KOPT-K1 (cell line): ENCODE data around the gene LRRC45.
"Not testable (repeated sequence)": the region's sequence is repeated elsewhere in the genome, so short reads cannot be mapped to it uniquely, and the experiment has no call there.

Experiments used
- H3K27ac ChIP-seq: fragments of 200-600 bp; sonication (generic); 2 replicates; pipeline ENCODE4 v1.5.1; 2016; ENCODE audit warnings: antibody characterized with exemption, mild to moderate bottlenecking, low read depth, low read length; ENCODE audit not compliant: poor library complexity, severe bottlenecking
- H3K36me3 ChIP-seq: fragments of 200-600 bp; sonication (generic); 2 replicates; pipeline ENCODE4 v1.5.1; 2017; ENCODE audit warnings: antibody characterized with exemption, mild to moderate bottlenecking, low read length, moderate library complexity; ENCODE audit not compliant: insufficient read depth
- H3K9me3 ChIP-seq: fragments of 200-600 bp; sonication (generic); 2 replicates; pipeline ENCODE4 v1.5.1; 2017; ENCODE audit warnings: antibody characterized with exemption, low read length, mild to moderate bottlenecking; ENCODE audit not compliant: insufficient read depth, poor library complexity, severe bottlenecking

The LRRC45 gene

DNA sequence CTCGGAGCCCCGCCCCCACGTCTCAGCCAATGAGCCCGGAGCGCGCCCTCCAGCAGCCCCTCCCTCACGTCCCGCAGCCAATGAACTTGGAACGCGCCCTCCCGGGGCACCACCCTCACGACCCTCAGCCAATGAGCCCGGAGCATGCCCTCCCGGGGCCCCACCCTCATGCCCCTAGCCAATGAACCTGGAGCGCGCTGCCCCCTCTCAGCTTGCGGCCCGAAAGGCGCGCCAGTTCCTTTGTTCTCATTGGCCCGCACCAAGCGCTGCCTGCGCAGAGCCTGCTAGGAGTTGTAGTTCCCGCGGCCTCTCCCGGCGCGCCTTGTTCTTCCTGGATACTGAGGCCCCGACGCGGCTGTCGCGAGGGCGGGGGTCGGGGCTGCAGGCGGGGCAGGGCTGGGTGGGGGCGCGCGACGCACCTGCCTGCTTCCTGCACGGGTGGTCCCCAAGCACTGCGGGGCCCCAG, at the start of gene LRRC45:
TSS of gene LRRC45 (plus strand) at position 325 of the 466 bp plus-strand sequence. CDS start 339 bp downstream, outside the sequence.
- peak within 1 kb of the TSS; percentile 82 for H3K27ac ChIP-seq
- H3K9me3 ChIP-seq = no peaks in the 10 kb centered on the region
- peaks cover 28% of the 10 kb centered on the region for H3K36me3 ChIP-seq

DNA sequence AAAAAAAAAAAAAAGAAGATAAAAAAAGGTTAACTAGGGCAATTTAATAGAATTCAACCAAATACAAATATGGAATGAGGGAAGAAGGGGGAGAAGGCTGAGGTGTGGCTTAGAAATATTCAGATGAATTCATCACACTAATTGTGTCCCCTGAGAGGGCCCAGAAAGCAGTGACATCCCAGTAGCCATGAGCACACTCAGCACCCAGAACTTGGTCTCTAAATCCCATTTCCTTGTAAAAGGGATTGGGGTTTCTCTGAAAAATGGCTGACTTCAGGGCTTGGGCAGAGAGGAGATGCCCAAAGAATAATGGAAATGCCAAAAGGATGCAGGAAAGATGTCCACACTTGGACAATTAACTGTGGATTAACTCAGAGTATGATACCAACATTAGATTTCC, 49.7 kb upstream of the LRRC45 start:
- H3K36me3 ChIP-seq = no peaks in the 10 kb centered on the region
- no peak overlapping the region for H3K27ac ChIP-seq
- peaks cover 20% of the 10 kb centered on the region for H3K9me3 ChIP-seq

DNA sequence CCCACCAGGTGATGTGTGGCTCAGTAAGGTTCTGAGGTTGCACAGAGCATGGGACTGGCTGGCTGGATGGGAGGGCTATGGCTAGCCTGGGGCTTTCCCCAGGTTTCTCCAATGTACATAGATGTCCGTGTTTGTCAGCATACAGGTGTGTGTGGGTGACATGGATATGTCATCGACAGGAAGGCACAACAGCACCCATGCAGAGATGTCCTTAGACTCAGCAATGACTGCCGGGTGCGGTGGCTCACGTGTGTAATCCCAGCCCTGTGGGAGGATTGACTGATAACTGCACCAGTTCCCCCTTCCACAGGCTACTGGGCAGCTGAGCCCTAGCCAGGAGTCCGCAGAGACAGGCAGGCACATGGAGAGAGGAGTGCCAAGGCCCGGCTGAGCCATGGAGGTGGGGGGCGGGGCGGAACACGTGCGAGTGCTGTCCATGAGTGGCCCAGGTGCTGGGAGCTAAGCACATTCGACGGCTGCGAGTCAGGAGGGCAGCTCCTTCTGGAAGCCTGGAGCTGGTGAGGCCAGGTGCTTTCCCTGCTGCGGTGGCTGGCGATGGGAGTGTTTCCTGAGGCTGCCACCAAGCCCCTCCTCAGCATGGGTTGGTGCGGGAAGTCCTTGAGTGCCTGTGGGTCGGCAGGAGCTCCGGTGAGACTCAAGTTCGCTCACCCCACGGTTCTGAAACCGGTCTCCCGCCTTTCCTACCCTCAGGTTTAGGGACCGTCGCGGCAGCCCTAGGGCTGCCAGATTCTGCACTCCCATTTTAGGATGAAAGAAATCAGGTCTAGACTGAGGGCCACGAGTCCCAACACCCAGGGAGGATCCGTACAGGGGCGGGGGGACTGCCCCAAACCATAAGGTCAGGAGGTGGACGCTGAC, 46.5 kb upstream of the LRRC45 start:
- Histone ChIP-seq H3K36me3 (peaks cover 5% of the 10 kb centered on the region; the same call in 1 of the 2 replicates), H3K27ac (peak overlapping the region; percentile 80), H3K9me3 (peaks cover 20% of the 10 kb centered on the region)

DNA sequence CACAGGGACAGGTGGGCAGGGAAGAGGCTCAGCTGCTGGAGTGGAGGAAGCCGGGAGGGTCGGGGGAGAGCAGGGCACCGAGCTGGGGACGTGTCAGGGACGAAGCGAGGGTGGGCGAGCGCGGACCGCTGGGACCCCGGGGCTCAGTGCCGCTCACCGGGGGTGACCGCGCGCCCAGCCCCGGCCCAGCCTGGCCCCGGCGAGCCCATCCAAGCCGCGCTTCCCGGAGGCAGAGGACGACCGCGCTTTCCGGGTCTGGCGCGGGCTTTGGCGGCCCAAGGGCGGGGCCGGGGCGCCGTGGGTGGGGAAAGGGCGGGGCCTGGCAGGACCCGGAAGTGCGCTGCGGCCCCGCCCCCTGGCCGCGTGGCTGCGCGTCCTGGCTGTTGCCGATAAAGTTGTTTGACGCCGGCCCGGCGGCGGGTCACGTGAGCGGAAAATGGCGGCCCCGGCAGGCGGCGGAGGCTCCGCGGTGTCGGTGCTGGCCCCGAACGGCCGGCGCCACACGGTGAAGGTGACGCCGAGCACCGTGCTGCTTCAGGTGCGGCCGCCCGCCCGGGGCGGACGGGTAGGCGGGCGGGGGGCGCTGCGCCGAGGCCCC, 45.8 kb upstream of the LRRC45 start, which contains the start of gene ASPSCR1:
TSS of gene ASPSCR1 (plus strand) at position 419 of the 598 bp plus-strand sequence. CDS start at position 437, 18 bp downstream.
- Histone ChIP-seq H3K9me3 (peaks cover 18% of the 10 kb centered on the region), H3K27ac (peak within 1 kb of the TSS; percentile 80), H3K36me3 (peaks cover 5% of the 10 kb centered on the region; the same call in 1 of the 2 replicates)

DNA sequence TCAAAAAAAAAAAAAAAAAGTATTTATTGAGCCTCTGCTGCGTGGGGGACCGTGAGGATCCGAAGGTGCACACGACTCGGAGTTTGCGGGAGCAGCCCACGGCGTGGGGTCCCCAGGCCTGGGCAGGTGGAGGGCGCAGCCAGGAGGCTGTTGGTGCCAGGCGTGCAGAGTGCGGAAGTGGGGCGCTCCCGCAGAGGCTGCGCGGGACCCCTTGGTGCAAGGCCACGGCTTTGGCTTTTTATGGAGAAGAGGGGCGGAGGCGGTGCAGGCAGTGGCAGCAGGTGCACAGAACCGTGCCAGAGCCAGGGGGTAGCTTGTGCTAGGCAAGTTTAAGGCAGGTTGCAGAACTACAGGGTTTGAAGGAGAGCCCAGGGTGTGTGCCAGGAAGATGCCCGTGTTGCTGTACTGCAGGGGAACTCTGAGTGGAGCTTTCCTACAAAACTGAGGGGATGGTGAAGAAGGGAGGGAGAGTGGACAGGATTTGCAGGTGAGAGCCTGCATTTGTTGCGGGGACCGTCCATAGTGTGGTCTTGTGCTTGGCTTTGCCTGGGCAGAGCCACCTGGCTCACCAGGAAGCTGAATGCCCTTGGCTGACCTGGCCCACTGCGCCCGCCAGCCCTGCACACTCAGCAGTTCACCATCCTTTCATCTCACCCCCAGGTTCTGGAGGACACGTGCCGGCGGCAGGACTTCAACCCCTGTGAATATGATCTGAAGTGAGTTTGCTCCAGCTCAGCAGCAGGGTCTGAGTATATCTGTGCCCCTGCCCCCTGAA, 44.4 kb upstream of the LRRC45 start:
- H3K9me3 ChIP-seq = peaks cover 6% of the 10 kb centered on the region
- H3K36me3 ChIP-seq = peaks cover 5% of the 10 kb centered on the region; the same call in 1 of the 2 replicates
- H3K27ac ChIP-seq = no peak overlapping the region

DNA sequence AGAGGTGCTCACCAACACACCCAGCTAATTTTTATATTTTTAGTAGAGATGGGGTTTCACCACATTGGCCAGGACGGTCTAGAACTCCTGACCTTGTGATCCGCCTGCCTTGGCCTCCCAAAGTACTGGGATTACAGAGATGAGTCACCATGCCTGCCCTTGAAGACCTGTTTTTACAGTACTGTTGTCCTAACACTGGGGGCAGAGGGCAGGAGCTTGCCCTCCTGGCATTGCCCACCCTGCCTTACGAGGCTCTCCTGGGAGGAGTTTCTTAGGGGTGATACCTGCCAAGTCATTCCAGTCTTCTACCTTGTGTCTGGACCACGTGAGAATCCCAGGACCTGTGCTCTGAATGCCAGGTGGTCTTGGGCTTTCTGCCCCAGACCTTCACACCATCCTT, 43.0 kb upstream of the LRRC45 start:
- Histone ChIP-seq H3K36me3 (peaks cover 13% of the 10 kb centered on the region), H3K27ac (no peak overlapping the region), H3K9me3 (no peaks in the 10 kb centered on the region)

DNA sequence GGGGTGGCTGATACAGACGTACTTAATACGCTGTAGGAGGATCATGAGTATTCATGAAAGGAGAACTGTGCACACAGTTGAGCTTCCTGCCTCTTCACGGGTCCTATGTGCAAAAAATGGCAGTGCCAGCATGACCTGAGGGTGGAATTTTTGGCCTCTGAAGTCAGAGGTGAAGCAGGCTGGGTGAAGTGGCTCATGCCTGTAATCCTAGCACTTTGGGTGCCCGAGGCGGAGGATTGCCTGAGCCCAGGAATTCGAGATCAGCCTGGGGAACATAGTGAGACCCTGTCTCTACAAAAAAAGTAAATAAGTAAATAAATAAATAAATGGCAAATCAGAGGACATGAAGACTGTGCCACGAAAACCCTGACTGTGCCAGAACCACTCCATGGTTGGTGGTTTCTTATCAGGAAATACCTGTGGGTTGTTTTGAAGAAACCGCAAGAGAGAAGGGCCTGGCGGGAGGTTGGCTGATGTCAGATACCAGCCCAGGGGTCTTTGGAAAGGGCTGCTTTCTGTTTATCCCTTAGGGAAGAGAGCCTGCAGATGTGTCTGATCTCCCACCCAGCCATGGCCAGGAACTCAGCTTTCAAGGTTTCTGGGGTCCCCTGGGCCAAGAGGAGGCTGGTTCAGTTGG, 42.3 kb upstream of the LRRC45 start:
- no peaks in the 10 kb centered on the region for H3K9me3 ChIP-seq
- no peak overlapping the region for H3K27ac ChIP-seq
- H3K36me3 ChIP-seq = peaks cover 20% of the 10 kb centered on the region

DNA sequence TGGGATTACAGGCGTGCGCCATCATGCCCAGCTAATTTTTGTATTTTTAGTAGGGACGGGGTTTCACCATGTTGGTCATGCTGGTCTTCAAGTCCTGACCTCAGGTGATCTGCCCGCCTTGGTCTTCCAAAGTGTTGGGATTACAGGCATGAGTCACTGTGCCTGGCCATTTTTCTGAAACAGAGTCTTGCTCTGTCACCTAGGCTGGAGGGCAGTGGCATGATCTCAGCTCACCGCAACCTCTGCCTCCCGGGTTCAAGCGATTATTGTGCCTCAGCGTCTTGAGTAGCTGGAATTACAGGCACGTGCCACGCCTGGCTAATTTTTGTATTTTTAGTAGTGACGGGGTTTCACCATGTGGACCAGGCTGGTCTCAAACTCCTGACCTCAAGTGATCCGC, 41.6 kb upstream of the LRRC45 start:
- peaks cover 27% of the 10 kb centered on the region for H3K36me3 ChIP-seq
- H3K27ac ChIP-seq, H3K9me3 ChIP-seq: not testable (repeated sequence)

DNA sequence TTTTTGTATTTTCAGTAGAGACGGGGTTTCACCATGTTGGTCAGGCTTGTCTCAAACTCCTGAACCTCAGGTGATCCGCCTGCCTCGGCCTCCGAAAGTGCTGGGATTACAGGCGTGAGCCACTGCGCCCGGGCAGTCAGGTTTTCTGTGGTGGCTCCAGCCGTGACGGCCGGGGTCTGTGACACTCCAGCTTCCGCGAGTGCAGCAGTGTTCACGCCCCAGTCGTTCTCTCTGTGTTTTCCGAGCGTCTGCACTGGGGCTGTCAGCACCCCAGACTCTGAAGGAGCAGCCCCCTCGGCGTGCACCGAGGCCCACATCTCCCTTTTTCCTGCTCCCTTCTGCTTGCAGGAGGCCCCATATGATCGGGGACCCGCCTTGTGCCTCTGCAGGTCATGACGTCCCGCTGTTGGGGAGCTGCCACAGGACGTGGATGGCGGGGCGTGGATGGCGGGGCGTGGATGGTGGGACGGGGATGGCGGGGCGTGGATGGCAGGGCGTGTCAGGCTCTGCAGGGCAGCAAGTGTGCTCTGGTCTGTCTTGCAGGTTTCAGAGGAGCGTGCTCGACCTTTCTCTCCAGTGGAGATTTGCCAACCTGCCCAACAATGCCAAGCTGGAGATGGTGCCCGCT, 40.0 kb upstream of the LRRC45 start:
- Histone ChIP-seq H3K27ac (no peak overlapping the region), H3K36me3 (peaks cover 29% of the 10 kb centered on the region)

DNA sequence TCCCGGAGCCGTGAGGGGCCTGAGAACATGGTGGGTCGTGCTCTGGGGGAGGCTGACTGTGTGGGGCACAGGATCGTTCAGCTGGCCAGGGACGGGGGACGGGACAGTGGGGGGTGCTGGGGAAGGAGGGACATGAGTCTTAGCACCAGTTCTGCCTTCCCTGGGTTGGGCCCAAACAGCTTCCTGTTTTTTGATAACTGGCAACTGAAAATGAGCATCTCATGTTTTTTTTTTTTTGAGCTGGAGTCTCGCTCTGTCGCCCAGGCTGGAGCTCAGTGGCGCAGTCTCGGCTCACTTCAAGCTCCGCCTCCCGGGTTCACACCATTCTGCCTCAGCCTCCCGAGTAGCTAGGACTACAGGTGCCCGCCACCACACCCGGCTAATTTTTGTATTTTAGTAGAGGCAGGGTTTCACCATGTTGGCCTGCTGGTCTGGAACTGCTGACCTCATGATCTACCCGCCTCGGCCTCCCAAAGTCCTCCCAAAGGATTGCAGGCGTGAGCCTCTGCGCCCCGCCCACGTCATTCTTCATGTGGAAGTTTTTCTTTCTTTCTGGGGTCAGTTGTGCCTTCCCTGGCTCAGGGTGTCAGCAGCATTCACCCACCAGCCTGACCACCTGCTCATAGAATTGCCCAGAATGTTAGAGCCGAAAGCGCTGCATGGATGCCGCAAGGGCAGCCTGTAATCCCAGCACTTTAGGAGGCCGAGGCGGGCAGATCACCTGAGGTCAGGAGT, 39.3 kb upstream of the LRRC45 start:
- peaks cover 29% of the 10 kb centered on the region for H3K36me3 ChIP-seq
- no peaks in the 10 kb centered on the region for H3K9me3 ChIP-seq
- H3K27ac ChIP-seq = no peak overlapping the region

More for the DNA sequence above, 40.0 kb upstream of the LRRC45 start:
- no peaks in the 10 kb centered on the region for H3K9me3 ChIP-seq

DNA sequence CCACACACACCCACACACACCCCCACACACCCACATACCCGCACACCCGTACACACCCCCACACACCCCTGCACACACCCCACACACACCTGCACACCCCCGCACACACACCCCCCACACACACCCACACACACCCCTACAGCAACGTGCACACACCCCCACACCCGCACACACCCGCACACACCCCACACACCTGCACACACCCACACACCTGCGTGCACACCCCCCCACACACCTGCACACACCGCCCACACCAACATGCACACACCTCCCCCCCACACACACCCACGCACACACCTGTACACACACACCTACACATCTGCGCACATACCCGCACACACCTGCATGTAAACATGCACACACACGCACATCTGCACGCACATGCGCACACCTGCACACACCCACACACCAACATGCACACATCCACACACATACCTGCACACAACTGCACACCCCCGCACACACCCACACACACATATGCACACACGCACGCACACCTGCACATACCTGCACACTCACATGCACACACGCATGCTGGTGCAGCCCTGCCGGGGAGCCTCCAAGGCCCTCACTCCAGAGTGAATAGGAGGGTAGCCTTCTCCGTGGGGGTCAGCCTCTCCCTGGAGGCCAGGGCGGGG, 38.2 kb upstream of the LRRC45 start:
- H3K36me3 ChIP-seq = peaks cover 24% of the 10 kb centered on the region
- H3K9me3 ChIP-seq = no peaks in the 10 kb centered on the region
- H3K27ac ChIP-seq = no peak overlapping the region

DNA sequence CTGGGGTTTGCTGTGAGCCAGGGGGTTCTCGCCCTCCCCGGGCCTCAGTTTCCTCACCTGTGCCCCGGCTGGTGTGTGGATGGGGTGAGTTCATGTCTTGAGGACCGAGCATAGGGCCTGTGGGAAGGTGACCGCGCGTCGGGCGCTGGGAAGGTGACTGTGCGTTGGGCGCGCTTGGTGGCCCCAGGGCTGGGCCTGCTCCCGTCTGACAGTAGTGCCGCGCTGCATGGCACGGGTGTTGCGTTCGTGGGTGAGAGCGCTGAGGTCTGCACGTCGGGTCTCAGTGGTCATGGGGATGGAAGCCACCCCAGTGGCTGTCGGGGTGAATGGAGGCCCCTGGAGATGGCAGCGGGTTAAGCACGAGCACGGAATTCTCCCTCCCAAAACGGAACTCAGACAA, 36.5 kb upstream of the LRRC45 start:
- Histone ChIP-seq H3K9me3 (no peaks in the 10 kb centered on the region), H3K27ac (no peak overlapping the region), H3K36me3 (peaks cover 24% of the 10 kb centered on the region)

DNA sequence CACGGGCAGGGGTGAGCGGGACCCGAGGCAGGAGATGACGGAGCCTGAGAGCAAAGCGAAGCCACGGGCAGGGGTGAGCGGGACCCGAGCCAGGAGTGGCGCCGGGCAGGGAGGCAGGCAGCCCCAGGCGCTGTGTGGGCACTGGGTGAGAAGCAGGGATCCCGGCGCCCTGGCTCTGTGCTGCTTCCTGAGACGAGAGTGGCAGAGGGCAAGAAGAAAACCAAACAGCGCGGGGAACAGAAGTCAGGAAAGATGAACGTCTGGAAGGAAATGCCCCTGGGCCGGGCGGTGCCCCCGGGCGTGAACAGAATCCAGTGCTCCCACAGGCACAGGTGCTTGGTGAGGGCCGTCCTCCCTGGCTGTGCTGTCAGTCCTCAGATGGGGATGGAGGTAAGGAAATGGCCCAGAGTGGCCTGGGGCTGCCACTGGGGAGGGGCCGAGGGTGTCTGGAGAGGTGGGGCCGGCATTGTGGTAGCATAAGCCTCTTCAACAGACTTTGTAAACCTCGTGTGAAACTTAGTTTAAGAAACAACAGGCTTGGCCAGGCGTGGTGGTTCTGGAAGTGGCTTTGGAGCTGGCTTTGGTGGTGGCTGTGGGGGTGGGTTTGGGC, 35.8 kb upstream of the LRRC45 start:
- peaks cover 24% of the 10 kb centered on the region for H3K36me3 ChIP-seq
- no peaks in the 10 kb centered on the region for H3K9me3 ChIP-seq
- H3K27ac ChIP-seq = no peak overlapping the region
